ENCODE data around the gene LMBRD1.

LMBRD1 gene

DNA sequence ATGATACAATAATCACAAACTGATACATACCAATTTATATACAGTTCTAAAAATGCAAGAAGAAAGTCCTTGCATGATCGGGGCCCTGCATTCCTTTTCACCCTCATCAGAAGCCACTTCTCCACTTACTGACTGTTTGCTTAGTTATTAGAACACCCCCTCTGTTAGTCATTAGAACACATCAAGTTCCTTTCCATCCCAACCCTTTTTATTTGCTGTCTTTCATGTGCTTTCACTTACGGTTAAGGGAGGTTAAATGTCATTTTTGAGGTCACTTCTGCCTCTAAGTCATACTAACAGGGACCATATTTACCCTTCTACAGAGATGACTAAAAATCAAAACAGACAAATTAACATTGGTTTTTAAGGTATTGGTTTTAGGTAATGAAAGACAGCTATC, 149.1 kb downstream of the LMBRD1 start:
- no peak overlapping the region for H3K4me3 ChIP-seq (ENCODE audit: low read depth, low read length)

GRCh38 chr6:69643688-69644087, 153.1 kb downstream of the LMBRD1 start:
- no peak overlapping the region for H3K4me3 ChIP-seq (ENCODE audit: low read depth, low read length)

- no peak overlapping the region for H3K4me3 ChIP-seq (ENCODE audit: low read depth, low read length)
These were observed 163.9 kb downstream of the LMBRD1 start for GRCh38 chr6:69632932-69633331.

DNA sequence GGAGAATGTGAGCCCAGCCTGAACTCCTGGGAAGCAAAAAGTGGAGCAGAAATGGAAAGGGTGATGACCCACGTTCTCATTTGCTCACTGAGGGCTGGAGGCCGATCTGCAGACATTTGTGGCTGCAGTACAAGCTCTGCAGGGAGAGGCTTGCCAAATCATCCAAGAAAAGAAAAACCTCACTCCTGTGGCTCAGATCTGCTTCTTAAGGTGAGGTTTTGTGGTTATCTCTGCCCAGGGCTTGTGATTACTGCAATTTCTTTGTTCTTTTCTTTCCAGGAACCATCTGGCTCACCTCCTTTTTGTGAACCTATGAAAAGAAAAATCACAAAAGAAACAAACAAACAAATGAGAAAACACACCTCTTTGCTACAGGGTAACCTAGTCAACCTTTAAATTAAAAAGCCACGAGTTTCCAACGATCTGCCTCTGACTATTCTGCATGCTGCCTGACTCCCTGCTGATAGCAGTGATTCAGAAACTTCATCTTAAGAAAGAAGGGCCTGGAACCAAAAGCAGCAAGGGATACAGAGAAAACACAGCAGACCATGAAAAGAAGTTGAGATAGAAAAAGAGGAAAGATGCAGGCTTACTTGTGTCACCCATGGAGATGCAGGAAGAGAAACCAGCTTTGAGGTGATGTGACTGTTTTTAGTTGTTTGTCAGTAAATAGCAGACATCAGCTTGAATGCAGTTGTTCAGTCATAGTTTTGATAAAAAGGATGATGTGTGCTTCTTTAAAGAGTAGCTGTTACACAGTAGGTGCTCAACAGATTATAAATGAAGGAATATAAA, 165.1 kb downstream of the LMBRD1 start:
- no peak overlapping the region for H3K4me3 ChIP-seq (ENCODE audit: low read depth, low read length)

DNA sequence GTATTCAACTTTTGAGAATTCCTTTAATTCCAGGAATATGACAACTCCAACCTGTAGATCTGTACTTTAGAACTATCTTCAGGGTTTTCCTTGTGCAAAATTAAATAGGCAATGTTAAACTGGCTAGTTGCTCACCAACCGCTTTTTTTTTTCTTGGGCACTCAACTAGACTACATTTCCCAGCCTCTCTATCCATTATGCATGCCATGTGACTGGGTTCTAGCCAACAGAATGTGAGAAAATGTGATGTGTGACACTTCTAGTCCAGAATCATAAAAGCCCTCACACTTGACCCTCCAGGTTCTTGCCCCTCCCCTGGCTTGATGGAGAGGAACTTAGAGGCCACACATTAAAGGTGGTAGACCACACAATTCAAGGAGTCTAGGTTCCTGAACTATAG, 166.0 kb downstream of the LMBRD1 start:
- H3K4me3 ChIP-seq (ENCODE audit: low read depth, low read length): no peak overlapping the region

- H3K4me3 ChIP-seq (ENCODE audit: low read depth, low read length): no peak overlapping the region
These were observed 169.2 kb downstream of the LMBRD1 start for GRCh38 chr6:69627625-69628024.

GRCh38 chr6:69624944-69625343, 171.9 kb downstream of the LMBRD1 start:
- no peak overlapping the region for H3K4me3 ChIP-seq (ENCODE audit: low read depth, low read length)
